PC-3 (cell line): Measurements from ENCODE around the gene MYH7B.

Source experiments
- EZH2 ChIP-seq: fragments of 300-600 bp; sonication (generic); IDR thresholded peaks from one replicate; pipeline ENCODE4 v1.6.1; 2017; ENCODE audit warnings: antibody characterized with exemption, mild to moderate bottlenecking, low read length; ENCODE audit not compliant: unreplicated experiment
- EZH2phosphoT487 ChIP-seq: fragments of 300-600 bp; sonication (generic); IDR thresholded peaks from 2 replicates; pipeline ENCODE4 v1.6.1; 2018; ENCODE audit warnings: mild to moderate bottlenecking, antibody characterized with exemption, low read length, borderline replicate concordance
- TF ChIP-seq, protein P1 (sequence below): fragments of 300-600 bp; sonication (generic); conservative IDR thresholded peaks from 2 replicates; pipeline ENCODE4 v1.5.1; 2017; ENCODE audit warnings: antibody characterized with exemption, low read depth, mild to moderate bottlenecking, low read length

GRCh38 chr20:34925341-34925740 is 30.3 kb upstream of the MYH7B start:
- TF ChIP-seq EZH2 (no peak), EZH2phosphoT487 (no peak)
- TF ChIP-seq, protein P1, sequence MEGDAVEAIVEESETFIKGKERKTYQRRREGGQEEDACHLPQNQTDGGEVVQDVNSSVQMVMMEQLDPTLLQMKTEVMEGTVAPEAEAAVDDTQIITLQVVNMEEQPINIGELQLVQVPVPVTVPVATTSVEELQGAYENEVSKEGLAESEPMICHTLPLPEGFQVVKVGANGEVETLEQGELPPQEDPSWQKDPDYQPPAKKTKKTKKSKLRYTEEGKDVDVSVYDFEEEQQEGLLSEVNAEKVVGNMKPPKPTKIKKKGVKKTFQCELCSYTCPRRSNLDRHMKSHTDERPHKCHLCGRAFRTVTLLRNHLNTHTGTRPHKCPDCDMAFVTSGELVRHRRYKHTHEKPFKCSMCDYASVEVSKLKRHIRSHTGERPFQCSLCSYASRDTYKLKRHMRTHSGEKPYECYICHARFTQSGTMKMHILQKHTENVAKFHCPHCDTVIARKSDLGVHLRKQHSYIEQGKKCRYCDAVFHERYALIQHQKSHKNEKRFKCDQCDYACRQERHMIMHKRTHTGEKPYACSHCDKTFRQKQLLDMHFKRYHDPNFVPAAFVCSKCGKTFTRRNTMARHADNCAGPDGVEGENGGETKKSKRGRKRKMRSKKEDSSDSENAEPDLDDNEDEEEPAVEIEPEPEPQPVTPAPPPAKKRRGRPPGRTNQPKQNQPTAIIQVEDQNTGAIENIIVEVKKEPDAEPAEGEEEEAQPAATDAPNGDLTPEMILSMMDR, result no peak
